Panc1 (cell line): Measurements from ENCODE around the gene NAGS. TPM values are rescaled to one million over a fixed set of nuclear protein-coding genes. Genes with fewer than 3 reads are reported as not detected.

ENCODE experiments used
- ATAC-seq: fragments of 200-7000 bp; cut with Tn5 transposase; 2 replicates; pipeline ENCODE4 v1.9.1; 2020; ENCODE audit warnings: mild to moderate bottlenecking, moderate library complexity
- Bru-seq: library from RNA; stranded (reverse); fragments of 400-500 nt; gene quantifications from one replicate; lab custom pipeline; 2021; lab: Mats Ljungman, UMichigan
- BruChase-seq, 2 experiments: library from RNA; stranded (reverse); fragments of 400-500 nt; gene quantifications; one replicate each; lab custom pipeline; 2021; lab: Mats Ljungman, UMichigan
- BruUV-seq: library from RNA; stranded (reverse); fragments of 400-500 nt; replicated peaks from 2 replicates; lab custom pipeline; 2021; lab: Mats Ljungman, UMichigan
- CTCF ChIA-PET: fragments of 300-600 bp; sonication (Branson Sonifier 250); formaldehyde crosslinking; loops from one replicate; lab custom pipeline; 2022; ENCODE audit warnings: antibody characterized with exemption; lab: Charles Lee
- POLR2A ChIA-PET: fragments of 300-600 bp; sonication (Branson Sonifier 250); formaldehyde crosslinking; loops from one replicate; lab custom pipeline; 2022; ENCODE audit warnings: antibody characterized with exemption; lab: Charles Lee
- DNase-seq: peaks from one replicate; pipeline ENCODE4 v3.0.0-alpha.2; 2010; ENCODE audit warnings: low read depth, low spot score
- H3K27ac ChIP-seq: 2 replicates; pipeline ENCODE4 v1.5.1; 2011; ENCODE audit warnings: mild to moderate bottlenecking, low read length, inconsistent platforms
- H3K27me3 ChIP-seq: fragments of 200-500 bp; sonication (Bioruptor generic); 2 replicates; pipeline ENCODE4 v1.6.0; 2014; ENCODE audit warnings: low read length, inconsistent platforms; ENCODE audit not compliant: control insufficient read depth, insufficient read depth
- H3K36me3 ChIP-seq: fragments of 200-500 bp; sonication (Bioruptor generic); 2 replicates; pipeline ENCODE4 v1.5.1; 2014; ENCODE audit warnings: inconsistent platforms, mild to moderate bottlenecking, low read length, moderate library complexity; ENCODE audit not compliant: control insufficient read depth, insufficient read depth
- H3K4me1 ChIP-seq: 2 replicates; pipeline ENCODE4 v1.5.1; 2011; ENCODE audit warnings: inconsistent platforms, mild to moderate bottlenecking, low read length, moderate library complexity; ENCODE audit not compliant: control insufficient read depth, insufficient read depth
- H3K4me3 ChIP-seq, 2 experiments: 2 replicates each; pipeline ENCODE4 v1.5.1; 2011 to 2012; ENCODE audit warnings: low read depth in 2 of 2, low read length in 2 of 2, mild to moderate bottlenecking in 2 of 2, inconsistent platforms in 1 of 2, moderate library complexity in 1 of 2
- H3K9me3 ChIP-seq: fragments of 200-500 bp; sonication (Bioruptor generic); 2 replicates; pipeline ENCODE4 v1.5.1; 2014; ENCODE audit warnings: low read depth, mild to moderate bottlenecking, inconsistent platforms, low read length, moderate library complexity; ENCODE audit not compliant: control insufficient read depth, insufficient read depth
- POLR2AphosphoS5 ChIP-seq: IDR thresholded peaks from 2 replicates; pipeline ENCODE4 v1.6.1; 2012; ENCODE audit warnings: mild to moderate bottlenecking, low read depth, low read length, moderate library complexity
- SIN3A ChIP-seq: IDR thresholded peaks from 2 replicates; pipeline ENCODE4 v1.6.1; 2012; ENCODE audit warnings: low read depth, mild to moderate bottlenecking, low read length, moderate library complexity, borderline replicate concordance; ENCODE audit not compliant: insufficient read depth
- TCF7L2 ChIP-seq: IDR thresholded peaks from 2 replicates; pipeline ENCODE4 v1.6.1; 2011; ENCODE audit warnings: mild to moderate bottlenecking, low read depth, low read length, inconsistent platforms
- in situ Hi-C: cut with HindIII; loops from 2 replicates; pipeline ENCODE4 v1.10.0; 2016; ENCODE audit warnings: low sequenced_read_pairs, low pct_unique_long_range_greater_than_20kb
- intact Hi-C: fragments of 100-400 bp; cut with micrococcal nuclease; formaldehyde crosslinking; loops from one replicate; pipeline ENCODE4 v1.10.0; 2022; ENCODE audit not compliant: unreplicated experiment
- long read RNA-seq: library from polyadenylated mRNA; unstranded; transcript quantifications from one replicate; pipeline ENCODE4 v2.0.0, GENCODE V29; 2021; ENCODE audit not compliant: unreplicated experiment
- polyA plus RNA-seq: library from polyadenylated mRNA; unstranded; fragments of >200 nt; gene quantifications from one replicate; pipeline ENCODE4 v1.2.1, GENCODE V29; 2012; ENCODE audit warnings: missing spikeins; ENCODE audit not compliant: insufficient read length
- total RNA-seq: library from RNA; stranded (reverse); gene quantifications from one replicate; pipeline ENCODE4 v1.2.1, GENCODE V29; 2021; ENCODE audit not compliant: unreplicated experiment
- TF ChIP-seq, protein P1 (sequence below): fragments of 450-650 bp; IDR thresholded peaks from 2 replicates; pipeline ENCODE4 v1.5.1; 2017; ENCODE audit warnings: mild to moderate bottlenecking
- TF ChIP-seq, protein P2 (sequence below), 2 experiments: IDR thresholded peaks; 2 replicates each; pipeline ENCODE4 v1.6.1; 2011 to 2012; ENCODE audit warnings: low read depth in 2 of 2, control low read depth in 1 of 2, low read length in 1 of 2, mild to moderate bottlenecking in 1 of 2, moderate library complexity in 1 of 2; ENCODE audit not compliant: insufficient read depth in 1 of 2

NAGS gene, protein sequence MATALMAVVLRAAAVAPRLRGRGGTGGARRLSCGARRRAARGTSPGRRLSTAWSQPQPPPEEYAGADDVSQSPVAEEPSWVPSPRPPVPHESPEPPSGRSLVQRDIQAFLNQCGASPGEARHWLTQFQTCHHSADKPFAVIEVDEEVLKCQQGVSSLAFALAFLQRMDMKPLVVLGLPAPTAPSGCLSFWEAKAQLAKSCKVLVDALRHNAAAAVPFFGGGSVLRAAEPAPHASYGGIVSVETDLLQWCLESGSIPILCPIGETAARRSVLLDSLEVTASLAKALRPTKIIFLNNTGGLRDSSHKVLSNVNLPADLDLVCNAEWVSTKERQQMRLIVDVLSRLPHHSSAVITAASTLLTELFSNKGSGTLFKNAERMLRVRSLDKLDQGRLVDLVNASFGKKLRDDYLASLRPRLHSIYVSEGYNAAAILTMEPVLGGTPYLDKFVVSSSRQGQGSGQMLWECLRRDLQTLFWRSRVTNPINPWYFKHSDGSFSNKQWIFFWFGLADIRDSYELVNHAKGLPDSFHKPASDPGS
- 2.7 TPM for total RNA-seq
- polyA plus RNA-seq: 3.6 TPM
- percentile 34 among the genes with signal in this experiment for Bru-seq, nascent RNA
- BruChase-seq, experiment 1, labeled RNA remaining after a 2-hour chase: percentile 48 among the genes with signal in this experiment
- percentile 36 among the genes with signal in this experiment for BruChase-seq, experiment 2, labeled RNA remaining after a 6-hour chase
- long read RNA-seq, partial matches to known transcripts: 1 of 5 reads
- long read RNA-seq, other reads (novel, unspliced or antisense): 2 of 5 reads

DNA sequence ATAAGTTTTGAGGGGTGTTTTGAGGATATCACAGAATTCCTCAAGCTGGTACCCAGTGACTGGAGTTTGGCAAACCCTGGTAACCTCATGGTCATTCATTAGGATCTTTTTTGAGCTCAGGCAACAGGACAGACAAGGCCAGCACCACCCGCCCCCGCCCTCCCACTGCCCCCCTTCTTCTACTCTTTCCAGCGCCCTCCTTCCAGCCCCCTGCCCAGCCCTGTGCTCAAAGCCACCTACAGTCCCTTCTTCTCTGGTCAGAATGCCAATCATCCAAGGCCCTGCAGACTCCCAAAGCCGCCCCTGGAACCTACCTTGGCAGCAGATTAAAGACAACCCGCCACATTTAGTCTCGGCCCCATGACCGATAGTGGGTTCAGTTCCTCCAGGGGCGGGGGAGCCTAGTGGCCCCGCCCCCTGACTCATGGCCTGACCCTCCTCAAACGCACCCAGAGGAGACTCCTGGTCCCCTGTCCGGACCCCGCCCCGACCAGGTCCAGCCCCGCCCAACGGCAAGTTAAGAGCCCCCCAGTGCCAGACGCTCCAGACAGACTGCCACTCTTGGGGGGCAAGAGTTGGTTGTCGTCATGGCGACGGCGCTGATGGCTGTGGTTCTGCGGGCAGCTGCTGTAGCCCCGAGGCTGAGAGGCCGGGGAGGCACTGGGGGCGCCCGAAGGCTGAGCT, at the start of gene NAGS:
Gene NAGS (plus strand): TSS at position 546 of the 684 bp plus-strand sequence. CDS start 42 bp downstream, at position 588.
- BruUV-seq: no TSS peak
- Histone ChIP-seq H3K36me3 (no peaks in the 10 kb centered on the region; the same call in 1 of the 2 replicates), H3K4me3 (peak within 1 kb of the TSS; percentile 50 to 69), H3K9me3 (no peaks in the 10 kb centered on the region), H3K27me3 (no peaks in the 10 kb centered on the region), H3K27ac (no peak within 1 kb of the TSS), H3K4me1 (peaks cover 8% of the 10 kb centered on the region)
- TF ChIP-seq POLR2AphosphoS5: no peak
- TF ChIP-seq, protein P1, sequence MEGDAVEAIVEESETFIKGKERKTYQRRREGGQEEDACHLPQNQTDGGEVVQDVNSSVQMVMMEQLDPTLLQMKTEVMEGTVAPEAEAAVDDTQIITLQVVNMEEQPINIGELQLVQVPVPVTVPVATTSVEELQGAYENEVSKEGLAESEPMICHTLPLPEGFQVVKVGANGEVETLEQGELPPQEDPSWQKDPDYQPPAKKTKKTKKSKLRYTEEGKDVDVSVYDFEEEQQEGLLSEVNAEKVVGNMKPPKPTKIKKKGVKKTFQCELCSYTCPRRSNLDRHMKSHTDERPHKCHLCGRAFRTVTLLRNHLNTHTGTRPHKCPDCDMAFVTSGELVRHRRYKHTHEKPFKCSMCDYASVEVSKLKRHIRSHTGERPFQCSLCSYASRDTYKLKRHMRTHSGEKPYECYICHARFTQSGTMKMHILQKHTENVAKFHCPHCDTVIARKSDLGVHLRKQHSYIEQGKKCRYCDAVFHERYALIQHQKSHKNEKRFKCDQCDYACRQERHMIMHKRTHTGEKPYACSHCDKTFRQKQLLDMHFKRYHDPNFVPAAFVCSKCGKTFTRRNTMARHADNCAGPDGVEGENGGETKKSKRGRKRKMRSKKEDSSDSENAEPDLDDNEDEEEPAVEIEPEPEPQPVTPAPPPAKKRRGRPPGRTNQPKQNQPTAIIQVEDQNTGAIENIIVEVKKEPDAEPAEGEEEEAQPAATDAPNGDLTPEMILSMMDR: no peak
- ChIA-PET POLR2A (no interaction called here), CTCF (interaction anchor here (0.6 kb wide), 1 partner anchor 42 kb away, joined by 8 read pairs; no protein-coding TSS in a partner anchor)
- no peak for ATAC-seq
- DNase-seq: no peak
- in situ Hi-C loops (no loop called here), intact Hi-C loops (no loop called here)

DNA sequence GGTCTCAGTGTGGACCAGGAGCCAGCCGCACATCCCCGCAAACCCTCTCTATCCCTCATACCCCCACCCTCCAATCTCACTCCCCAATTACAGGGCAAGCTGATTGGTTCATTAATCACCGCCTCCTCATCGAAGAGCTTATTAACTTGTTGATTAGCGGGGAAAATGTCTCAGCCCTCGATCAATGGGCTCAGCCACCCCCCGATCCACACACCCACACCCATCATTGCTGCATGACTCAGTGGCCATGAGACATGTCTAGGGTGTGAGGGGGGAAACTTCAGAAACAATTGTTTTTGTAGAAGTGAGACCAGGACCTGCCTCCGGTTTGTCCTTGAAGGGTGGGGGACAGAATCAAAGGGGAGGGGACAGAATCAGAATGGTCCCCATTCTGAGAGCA, 48.2 kb upstream of the NAGS start:
- CTCF ChIA-PET: no interaction called here
- TF ChIP-seq, protein P2, sequence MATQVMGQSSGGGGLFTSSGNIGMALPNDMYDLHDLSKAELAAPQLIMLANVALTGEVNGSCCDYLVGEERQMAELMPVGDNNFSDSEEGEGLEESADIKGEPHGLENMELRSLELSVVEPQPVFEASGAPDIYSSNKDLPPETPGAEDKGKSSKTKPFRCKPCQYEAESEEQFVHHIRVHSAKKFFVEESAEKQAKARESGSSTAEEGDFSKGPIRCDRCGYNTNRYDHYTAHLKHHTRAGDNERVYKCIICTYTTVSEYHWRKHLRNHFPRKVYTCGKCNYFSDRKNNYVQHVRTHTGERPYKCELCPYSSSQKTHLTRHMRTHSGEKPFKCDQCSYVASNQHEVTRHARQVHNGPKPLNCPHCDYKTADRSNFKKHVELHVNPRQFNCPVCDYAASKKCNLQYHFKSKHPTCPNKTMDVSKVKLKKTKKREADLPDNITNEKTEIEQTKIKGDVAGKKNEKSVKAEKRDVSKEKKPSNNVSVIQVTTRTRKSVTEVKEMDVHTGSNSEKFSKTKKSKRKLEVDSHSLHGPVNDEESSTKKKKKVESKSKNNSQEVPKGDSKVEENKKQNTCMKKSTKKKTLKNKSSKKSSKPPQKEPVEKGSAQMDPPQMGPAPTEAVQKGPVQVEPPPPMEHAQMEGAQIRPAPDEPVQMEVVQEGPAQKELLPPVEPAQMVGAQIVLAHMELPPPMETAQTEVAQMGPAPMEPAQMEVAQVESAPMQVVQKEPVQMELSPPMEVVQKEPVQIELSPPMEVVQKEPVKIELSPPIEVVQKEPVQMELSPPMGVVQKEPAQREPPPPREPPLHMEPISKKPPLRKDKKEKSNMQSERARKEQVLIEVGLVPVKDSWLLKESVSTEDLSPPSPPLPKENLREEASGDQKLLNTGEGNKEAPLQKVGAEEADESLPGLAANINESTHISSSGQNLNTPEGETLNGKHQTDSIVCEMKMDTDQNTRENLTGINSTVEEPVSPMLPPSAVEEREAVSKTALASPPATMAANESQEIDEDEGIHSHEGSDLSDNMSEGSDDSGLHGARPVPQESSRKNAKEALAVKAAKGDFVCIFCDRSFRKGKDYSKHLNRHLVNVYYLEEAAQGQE (IDR thresholded peaks at IDR 0.05; ENCODE audit: insufficient read depth in 1 of 2, low read depth in 2 of 2, low read length in 1 of 2): no peak
- TF ChIP-seq, protein P1: no peak
- TF ChIP-seq POLR2AphosphoS5 (no peak), TCF7L2 (no peak), SIN3A (no peak)
- H3K27ac ChIP-seq: no peak overlapping the region
- POLR2A ChIA-PET: no interaction called here
- H3K36me3 ChIP-seq: no peaks in the 10 kb centered on the region
- in situ Hi-C loops: no loop called here
- DNase-seq: no peak
- H3K27me3 ChIP-seq: no peaks in the 10 kb centered on the region
- no peaks in the 10 kb centered on the region for H3K4me1 ChIP-seq
- no TSS peak for BruUV-seq
- H3K4me3 ChIP-seq: no peak overlapping the region
- ATAC-seq: no peak
- H3K9me3 ChIP-seq: no peaks in the 10 kb centered on the region
- intact Hi-C loops: no loop called here
